ENCODE data around the gene SCUBE1. TPM values are rescaled to one million over a fixed set of nuclear protein-coding genes. Genes with fewer than 3 reads are reported as not detected.

Gene SCUBE1
- total RNA-seq, 3 donors from 2014 or later (not counting 1 experiment from before 2014, with no cell fraction given) = 0.05 to 1.2 (median 0.11) TPM

DNA sequence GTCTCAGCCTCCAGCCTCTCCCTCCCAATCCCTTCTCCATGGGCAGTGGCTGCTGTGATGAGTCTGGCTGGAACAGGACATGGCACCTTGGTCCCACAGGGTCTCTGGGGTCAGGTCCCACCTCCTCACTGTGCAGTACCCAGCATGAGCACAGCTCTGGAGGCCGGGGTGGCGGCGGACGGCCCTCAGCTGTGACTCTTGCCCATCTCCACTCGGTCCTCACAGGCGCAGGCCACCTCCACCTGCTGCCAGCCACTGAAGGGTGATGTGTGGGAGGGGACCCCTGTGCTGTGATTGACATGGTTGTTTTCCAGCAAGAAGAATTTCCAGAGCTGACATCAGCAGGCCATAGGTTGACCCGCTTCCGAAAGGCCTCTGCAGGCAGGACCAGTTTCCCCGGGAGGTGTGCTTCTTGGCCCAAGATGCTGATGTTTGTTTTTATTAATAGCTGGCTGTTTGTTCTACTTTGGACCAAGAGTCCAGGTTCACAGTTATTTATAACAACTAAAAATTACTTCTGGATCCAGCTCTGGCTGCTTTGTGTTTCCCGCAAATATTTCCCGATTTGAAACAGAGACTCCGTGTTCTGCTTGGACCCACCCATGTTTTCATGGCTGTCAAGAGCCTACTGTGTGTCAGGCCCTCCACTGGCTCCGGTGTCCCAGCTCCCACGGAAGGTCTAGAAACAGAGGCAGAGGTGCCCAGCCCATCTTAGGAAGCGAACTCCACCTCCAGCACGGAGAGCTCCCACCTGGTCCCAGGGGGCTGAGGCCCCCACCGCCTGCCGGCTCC, 45.7 kb downstream of the SCUBE1 start:
- Histone ChIP-seq H3K27ac (ENCODE audit: low read length) (no peak overlapping the region), H3K4me1 (ENCODE audit: control insufficient read depth, insufficient read depth, low read length) (no peaks in the 10 kb centered on the region), H3K27me3 (ENCODE audit: control insufficient read depth, insufficient read depth, low read length) (no peaks in the 10 kb centered on the region), H3K36me3 (ENCODE audit: control insufficient read depth, insufficient read depth, low read length) (no peaks in the 10 kb centered on the region), H3K9me3 (ENCODE audit: control insufficient read depth, insufficient read depth, low read length) (no peaks in the 10 kb centered on the region), H3K4me3 (ENCODE audit: low read length) (no peak overlapping the region)
- Mint-ChIP-seq H3K9me3 (no peaks in the 10 kb centered on the region), H3K27me3 (ENCODE audit: low read depth in 2 of 2) (peaks cover 4 to 9% of the 10 kb centered on the region in 2 donors), H3K4me1 (no peaks in the 10 kb centered on the region), H3K4me3 (no peak overlapping the region), H3K27ac (no peak overlapping the region), H3K36me3 (no peaks in the 10 kb centered on the region)
- WGBS (ENCODE audit: insufficient coverage) = 92% methylated on average over 18 of the region's 18 CpGs
- intact Hi-C loops (cut with micrococcal nuclease) = no loop called here
- TF ChIP-seq CTCF (IDR thresholded peaks at IDR 0.05) = no peak
- DNase-seq (no peak), ATAC-seq (no peak)

DNA sequence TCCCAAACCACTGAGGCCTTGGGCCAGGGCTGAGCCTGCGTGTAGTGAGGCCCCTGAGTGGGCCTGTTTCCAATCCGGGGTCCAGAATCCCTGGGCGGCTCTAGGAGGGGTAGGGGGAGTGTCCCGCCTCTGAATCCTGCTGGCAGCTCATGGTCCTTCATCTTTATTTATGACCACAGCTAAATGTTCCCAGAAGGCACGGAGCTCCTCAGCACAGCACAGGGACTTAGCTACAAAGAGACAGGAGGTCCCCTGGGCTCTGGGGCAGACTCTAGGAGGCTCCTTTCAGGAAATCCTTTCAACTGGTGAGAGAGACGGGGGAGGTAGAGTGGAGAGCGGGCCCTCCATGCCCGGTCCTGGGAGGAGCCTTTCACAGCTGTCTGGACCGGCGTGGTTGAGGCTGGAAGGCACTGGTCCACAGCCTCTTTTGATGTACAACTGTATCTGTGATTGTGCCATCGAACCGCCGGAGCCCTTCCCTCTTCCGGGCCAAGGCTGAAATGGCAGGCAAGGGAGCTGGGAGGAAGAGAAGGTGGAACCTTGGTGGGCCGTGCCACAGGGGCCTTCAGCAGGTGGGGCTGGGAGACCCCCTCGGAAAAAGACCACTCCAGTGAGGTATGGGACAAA, 46.8 kb downstream of the SCUBE1 start:
- Mint-ChIP-seq H3K27ac (no peak overlapping the region), H3K4me1 (no peaks in the 10 kb centered on the region), H3K4me3 (no peak overlapping the region), H3K9me3 (no peaks in the 10 kb centered on the region), H3K27me3 (ENCODE audit: low read depth in 2 of 2) (peaks cover 2 to 7% of the 10 kb centered on the region in 2 donors), H3K36me3 (no peaks in the 10 kb centered on the region)
- no peak overlapping the region for H3K27ac ChIP-seq (ENCODE audit: low read length)
- 70% methylated on average over 16 of the region's 16 CpGs for WGBS (ENCODE audit: insufficient coverage)
- no peak for TF ChIP-seq CTCF (IDR thresholded peaks at IDR 0.05)
- H3K36me3 ChIP-seq (ENCODE audit: control insufficient read depth, insufficient read depth, low read length) = no peaks in the 10 kb centered on the region
- H3K27me3 ChIP-seq (ENCODE audit: control insufficient read depth, insufficient read depth, low read length) = no peaks in the 10 kb centered on the region
- intact Hi-C loops (cut with micrococcal nuclease) = no loop called here
- no peak overlapping the region for H3K4me3 ChIP-seq (ENCODE audit: low read length)
- ATAC-seq (no peak), DNase-seq (no peak)
- no peaks in the 10 kb centered on the region for H3K4me1 ChIP-seq (ENCODE audit: control insufficient read depth, insufficient read depth, low read length)
- no peaks in the 10 kb centered on the region for H3K9me3 ChIP-seq (ENCODE audit: control insufficient read depth, insufficient read depth, low read length)

GRCh38 chr22:43295660-43296059, 47.5 kb downstream of the SCUBE1 start:
- no peak for TF ChIP-seq CTCF (IDR thresholded peaks at IDR 0.05)
- Mint-ChIP-seq H3K4me3 (no peak overlapping the region), H3K4me1 (no peaks in the 10 kb centered on the region), H3K9me3 (no peaks in the 10 kb centered on the region), H3K27ac (no peak overlapping the region), H3K27me3 (ENCODE audit: low read depth in 2 of 2) (no peaks in the 10 kb centered on the region), H3K36me3 (no peaks in the 10 kb centered on the region)
- intact Hi-C loops (cut with micrococcal nuclease) = no loop called here
- no peak for DNase-seq
- Histone ChIP-seq H3K9me3 (ENCODE audit: control insufficient read depth, insufficient read depth, low read length) (no peaks in the 10 kb centered on the region), H3K27ac (ENCODE audit: low read length) (no peak overlapping the region), H3K4me3 (ENCODE audit: low read length) (no peak overlapping the region), H3K4me1 (ENCODE audit: control insufficient read depth, insufficient read depth, low read length) (no peaks in the 10 kb centered on the region), H3K36me3 (ENCODE audit: control insufficient read depth, insufficient read depth, low read length) (no peaks in the 10 kb centered on the region), H3K27me3 (ENCODE audit: control insufficient read depth, insufficient read depth, low read length) (no peaks in the 10 kb centered on the region)
- no peak for ATAC-seq
- 88% methylated on average over 6 of the region's 6 CpGs for WGBS (ENCODE audit: insufficient coverage)
